Measurements from ENCODE around the gene C13orf46. TPM values are rescaled to one million over a fixed set of nuclear protein-coding genes. Genes with fewer than 3 reads are reported as not detected.

Gene C13orf46
- polyA plus RNA-seq, 1 donor (not counting 4 experiments of a cell fraction or from before 2014, with no cell fraction given), result not detected

- FAIRE-seq, result peak; percentile 94
- H3K79me2 ChIP-seq (ENCODE audit: control insufficient read depth, insufficient read depth, low read length), result peaks cover 4% of the 10 kb centered on the region
- H3K9me3 ChIP-seq (ENCODE audit: control insufficient read depth, low read depth, low read length), result no peaks in the 10 kb centered on the region
- no peaks in the 10 kb centered on the region for H3K9me1 ChIP-seq (ENCODE audit: control insufficient read depth, extremely low read depth, insufficient read depth, low read length)
- dilution Hi-C loops (cut with MboI; ENCODE audit: extremely low pct_ligation_motif_present, low sequenced_read_pairs), result no loop called here
- peak overlapping the region; percentile 44 to 52 (median 52) for H3K4me3 ChIP-seq (ENCODE audit: control insufficient read depth in 2 of 3, extremely low read depth in 1 of 3, insufficient read depth in 2 of 3, low read depth in 1 of 3, low read length in 3 of 3)
- TF ChIP-seq CTCF (optimal IDR thresholded peaks at IDR 0.05 in 1 of 3, IDR thresholded peaks at IDR 0.05 in 1 of 3, conservative IDR thresholded peaks at IDR 0.05 in 1 of 3; ENCODE audit: extremely low read depth in 1 of 3, insufficient read depth in 2 of 3, low read length in 3 of 3), result no peak
- no peak for TF ChIP-seq EZH2 (IDR thresholded peaks at IDR 0.05; ENCODE audit: low read length)
- peak overlapping the region; percentile 70 for H3K27ac ChIP-seq (ENCODE audit: control insufficient read depth, insufficient read depth, low read length)
- no peak overlapping the region for H2AFZ ChIP-seq (ENCODE audit: control insufficient read depth, low read length)
- peak overlapping the region; percentile 56 for H3K9ac ChIP-seq (ENCODE audit: control insufficient read depth, extremely low read depth, insufficient read depth, low read length)
- H3K36me3 ChIP-seq (ENCODE audit: control insufficient read depth in 2 of 2, extremely low read depth in 1 of 2, insufficient read depth in 2 of 2, low read length in 2 of 2), result no peaks in the 10 kb centered on the region
- H3K27me3 ChIP-seq (ENCODE audit: control insufficient read depth, extremely low read depth, insufficient read depth, low read length), result no peaks in the 10 kb centered on the region
- DNase-seq (ENCODE audit: low read depth, low spot score), result peak; percentile 78
- no peaks in the 10 kb centered on the region for H4K20me1 ChIP-seq (ENCODE audit: control insufficient read depth, extremely low read depth, insufficient read depth, low read length)
- H3K4me2 ChIP-seq (ENCODE audit: control insufficient read depth, extremely low read depth, insufficient read depth, low read depth, low read length), result peak overlapping the region; percentile 52
- H3K4me1 ChIP-seq (ENCODE audit: control insufficient read depth, extremely low read depth, insufficient read depth, low read length), result peaks cover 8% of the 10 kb centered on the region
Observed at GRCh38 chr13:113907635-113908617, 66.0 kb downstream of the C13orf46 start.

GRCh38 chr13:113906571-113906970 is 67.3 kb downstream of the C13orf46 start:
- no peak overlapping the region for H2AFZ ChIP-seq (ENCODE audit: control insufficient read depth, low read length)
- H3K36me3 ChIP-seq (ENCODE audit: control insufficient read depth in 2 of 2, extremely low read depth in 1 of 2, insufficient read depth in 2 of 2, low read length in 2 of 2), result no peaks in the 10 kb centered on the region
- no peak overlapping the region for H3K4me3 ChIP-seq (ENCODE audit: control insufficient read depth in 2 of 3, extremely low read depth in 1 of 3, insufficient read depth in 2 of 3, low read depth in 1 of 3, low read length in 3 of 3)
- H3K4me2 ChIP-seq (ENCODE audit: control insufficient read depth, extremely low read depth, insufficient read depth, low read depth, low read length), result no peak overlapping the region
- H3K9ac ChIP-seq (ENCODE audit: control insufficient read depth, extremely low read depth, insufficient read depth, low read length), result no peak overlapping the region
- H3K79me2 ChIP-seq (ENCODE audit: control insufficient read depth, insufficient read depth, low read length), result peaks cover 4% of the 10 kb centered on the region
- peaks cover 8% of the 10 kb centered on the region for H3K4me1 ChIP-seq (ENCODE audit: control insufficient read depth, extremely low read depth, insufficient read depth, low read length)
- FAIRE-seq (no peak), DNase-seq (ENCODE audit: low read depth, low spot score) (no peak)
- H3K27me3 ChIP-seq (ENCODE audit: control insufficient read depth, extremely low read depth, insufficient read depth, low read length), result no peaks in the 10 kb centered on the region
- H3K27ac ChIP-seq (ENCODE audit: control insufficient read depth, insufficient read depth, low read length), result no peak overlapping the region
- H3K9me1 ChIP-seq (ENCODE audit: control insufficient read depth, extremely low read depth, insufficient read depth, low read length), result no peaks in the 10 kb centered on the region
- dilution Hi-C loops (cut with MboI; ENCODE audit: extremely low pct_ligation_motif_present, low sequenced_read_pairs), result no loop called here
- no peaks in the 10 kb centered on the region for H4K20me1 ChIP-seq (ENCODE audit: control insufficient read depth, extremely low read depth, insufficient read depth, low read length)
- no peak for TF ChIP-seq EZH2 (IDR thresholded peaks at IDR 0.05; ENCODE audit: low read length)
- TF ChIP-seq CTCF (optimal IDR thresholded peaks at IDR 0.05 in 1 of 3, IDR thresholded peaks at IDR 0.05 in 1 of 3, conservative IDR thresholded peaks at IDR 0.05 in 1 of 3; ENCODE audit: extremely low read depth in 1 of 3, insufficient read depth in 2 of 3, low read length in 3 of 3), result no peak
- H3K9me3 ChIP-seq (ENCODE audit: control insufficient read depth, low read depth, low read length), result no peaks in the 10 kb centered on the region
